Liver (tissue), 9 donors: ENCODE data around the gene PRICKLE4. TPM values are rescaled to one million over a fixed set of nuclear protein-coding genes. Genes with fewer than 3 reads are reported as not detected.

Experiments
- DNase-seq: peaks from one replicate; pipeline ENCODE4 v3.0.0-alpha.2; 2017; ENCODE audit warnings: low spot score
- H3K27ac ChIP-seq, 2 donors: one replicate each; pipeline ENCODE4 v1.7.0; 2013; ENCODE audit warnings: inconsistent platforms in 2 of 2, low read length in 2 of 2, control low read depth in 1 of 2, low read depth in 1 of 2, mild to moderate bottlenecking in 1 of 2
- H3K27me3 ChIP-seq, 4 donors: one replicate each; pipeline versions ENCODE4 v1.6.1 to v1.7.0; 2013; ENCODE audit warnings: low read length in 3 of 4, inconsistent platforms in 1 of 4, mild to moderate bottlenecking in 1 of 4, moderate library complexity in 1 of 4; ENCODE audit not compliant: control insufficient read depth in 4 of 4, insufficient read depth in 4 of 4
- H3K36me3 ChIP-seq, 4 donors: one replicate each; pipeline versions ENCODE4 v1.6.1 to v1.7.0; 2013; ENCODE audit warnings: low read length in 3 of 4, mild to moderate bottlenecking in 3 of 4, low read depth in 1 of 4, moderate library complexity in 1 of 4; ENCODE audit not compliant: control insufficient read depth in 4 of 4, insufficient read depth in 3 of 4
- H3K4me1 ChIP-seq, 4 donors: one replicate each; pipeline versions ENCODE4 v1.6.1 to v1.7.0; 2013; ENCODE audit warnings: low read length in 3 of 4, mild to moderate bottlenecking in 3 of 4, moderate library complexity in 1 of 4; ENCODE audit not compliant: control insufficient read depth in 4 of 4, insufficient read depth in 4 of 4
- H3K4me3 ChIP-seq, 3 donors: one replicate each; pipeline versions ENCODE4 v1.6.1 to v1.7.0; 2013; ENCODE audit warnings: low read length in 3 of 3, control low read depth in 1 of 3, low read depth in 1 of 3, mild to moderate bottlenecking in 1 of 3
- H3K9ac ChIP-seq, 2 donors: one replicate each; pipeline ENCODE4 v1.7.0; 2013; ENCODE audit warnings: low read length in 2 of 2, mild to moderate bottlenecking in 2 of 2, moderate library complexity in 2 of 2, control low read depth in 1 of 2, low read depth in 1 of 2
- H3K9me3 ChIP-seq, 4 donors: one replicate each; pipeline versions ENCODE4 v1.6.1 to v1.7.0; 2013; ENCODE audit warnings: low read length in 3 of 4; ENCODE audit not compliant: control insufficient read depth in 4 of 4
- ATF3 ChIP-seq: IDR thresholded peaks from 2 replicates; pipeline ENCODE4 v1.6.1; 2016; ENCODE audit warnings: antibody characterized with exemption
- EGR1 ChIP-seq, 2 donors: IDR thresholded peaks; 2 replicates each; pipeline ENCODE4 v1.6.1; 2016 to 2018; ENCODE audit warnings: antibody characterized with exemption in 2 of 2, low read depth in 2 of 2
- FOXA1 ChIP-seq: IDR thresholded peaks from 2 replicates; pipeline ENCODE4 v1.6.1; 2016; ENCODE audit warnings: antibody characterized with exemption
- FOXA2 ChIP-seq: IDR thresholded peaks from 2 replicates; pipeline ENCODE4 v1.6.1; 2016; ENCODE audit warnings: antibody characterized with exemption
- GABPA ChIP-seq, 2 donors: IDR thresholded peaks in 1 of 2; conservative IDR thresholded peaks in 1 of 2; 2 replicates each; pipeline ENCODE4 v1.6.1; 2016; ENCODE audit warnings: antibody characterized with exemption in 2 of 2, mild to moderate bottlenecking in 1 of 2, moderate library complexity in 1 of 2
- HNF4A ChIP-seq, 2 donors: conservative IDR thresholded peaks; 2 replicates each; pipeline ENCODE4 v1.6.1; 2016; ENCODE audit warnings: antibody characterized with exemption in 2 of 2, mild to moderate bottlenecking in 2 of 2
- HNF4G ChIP-seq: IDR thresholded peaks from 2 replicates; pipeline ENCODE4 v1.6.1; 2016; ENCODE audit warnings: antibody characterized with exemption
- JUND ChIP-seq, 2 donors: IDR thresholded peaks; 2 replicates each; pipeline ENCODE4 v1.6.1; 2016; ENCODE audit warnings: antibody characterized with exemption in 2 of 2
- NR2F2 ChIP-seq: IDR thresholded peaks from 2 replicates; pipeline ENCODE4 v1.6.1; 2016; ENCODE audit warnings: antibody characterized with exemption
- RAD21 ChIP-seq, 2 donors: IDR thresholded peaks; 2 replicates each; pipeline ENCODE4 v1.6.1; 2016; ENCODE audit warnings: antibody characterized with exemption in 2 of 2, mild to moderate bottlenecking in 2 of 2
- SP1 ChIP-seq: IDR thresholded peaks from 2 replicates; pipeline ENCODE4 v1.6.1; 2018; ENCODE audit warnings: antibody characterized with exemption, mild to moderate bottlenecking
- YY1 ChIP-seq: IDR thresholded peaks from 2 replicates; pipeline ENCODE4 v1.6.1; 2016; ENCODE audit warnings: antibody characterized with exemption, mild to moderate bottlenecking
- WGBS: extraction: QIAGEN DNeasy Blood & Tissue Kit; methylation state at CpG from one replicate; pipeline ENCODE4 v1.1.7; 2013; 5-methylcytosine and 5-hydroxymethylcytosine counted together
- polyA plus RNA-seq, 2 donors: library from polyadenylated mRNA; stranded (reverse) in 1 of 2; unstranded in 1 of 2; fragments of 200-250 nt in 1 of 2; fragments of >200 nt in 1 of 2; fragmentation: Nextera tagmentation in 1 of 2; extraction: Ambion mirVana in 1 of 2; gene quantifications; one replicate each; pipeline versions ENCODE4 v1.2.1 to v1.2.3, GENCODE V29; 2013 to 2015
- total RNA-seq, 2 donors: library from RNA; depleted of rRNA; stranded (reverse); fragments of >200 nt; gene quantifications; one replicate each; pipeline ENCODE4 v1.2.3, GENCODE V29; 2014
- TF ChIP-seq, protein P1 (sequence below): IDR thresholded peaks from 2 replicates; pipeline ENCODE4 v1.6.1; 2016; ENCODE audit warnings: antibody characterized with exemption, mild to moderate bottlenecking
- TF ChIP-seq, protein P2 (sequence below): IDR thresholded peaks from 2 replicates; pipeline ENCODE4 v1.6.1; 2016; ENCODE audit warnings: antibody characterized with exemption
- TF ChIP-seq, protein P3 (sequence below): IDR thresholded peaks from 2 replicates; pipeline ENCODE4 v1.6.1; 2016; ENCODE audit warnings: antibody characterized with exemption
- donor health status: healthy.
- donor health status: healthy.
- donor health status: healthy.
- donor health status: healthy.
- donor health status: healthy.

The PRICKLE4 gene
- total and polyA plus RNA-seq, 4 donors, result 0.37 to 1.4 (median 0.98) TPM; not detected in 1

GRCh38 chr6:41821266-41821665, 40.7 kb downstream of the PRICKLE4 start:
- Histone ChIP-seq H3K9ac (no peak overlapping the region), H3K36me3 (no peaks in the 10 kb centered on the region), H3K9me3 (no peaks in the 10 kb centered on the region), H3K27ac (no peak overlapping the region), H3K4me1 (no peaks in the 10 kb centered on the region), H3K27me3 (no peaks in the 10 kb centered on the region), H3K4me3 (no peak overlapping the region)
- DNase-seq, result no peak
- 90% methylated on average over 4 of the region's 4 CpGs for WGBS
- no peak for TF ChIP-seq YY1
- TF ChIP-seq RAD21 (IDR thresholded peaks at IDR 0.05), result no peak
- TF ChIP-seq GABPA (IDR thresholded peaks at IDR 0.05 in 1 of 2, conservative IDR thresholded peaks at IDR 0.05 in 1 of 2), result no peak
- TF ChIP-seq JUND (IDR thresholded peaks at IDR 0.05), result no peak
- TF ChIP-seq SP1, result no peak

DNA sequence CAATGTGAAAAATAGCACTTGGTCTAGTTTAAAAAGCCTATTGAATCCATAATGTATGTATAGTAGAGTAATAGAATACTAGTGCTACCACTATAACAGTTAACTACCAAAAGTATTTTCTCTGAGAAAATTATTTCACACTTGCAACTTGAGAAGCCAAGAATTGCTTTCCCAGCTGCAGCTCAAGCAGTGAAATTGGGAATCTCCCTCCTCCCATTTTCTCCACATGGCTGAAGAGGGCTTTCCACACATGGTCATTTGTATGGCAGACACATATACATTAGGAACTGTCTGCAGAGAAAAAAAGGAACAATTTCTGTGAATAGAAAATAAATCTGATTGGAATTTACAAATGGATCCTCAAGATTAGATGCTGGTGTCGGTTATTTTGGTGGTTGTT, 41.4 kb downstream of the PRICKLE4 start:
- no peak for DNase-seq
- H3K27me3 ChIP-seq, result no peaks in the 10 kb centered on the region
- H3K27ac ChIP-seq, result no peak overlapping the region
- no peak overlapping the region for H3K9ac ChIP-seq
- no peaks in the 10 kb centered on the region for H3K36me3 ChIP-seq
- H3K4me1 ChIP-seq, result no peaks in the 10 kb centered on the region
- no peaks in the 10 kb centered on the region for H3K9me3 ChIP-seq
- TF ChIP-seq HNF4G (no peak), FOXA2 (no peak), JUND (IDR thresholded peaks at IDR 0.05) (no peak), ATF3 (no peak), HNF4A (conservative IDR thresholded peaks at IDR 0.05) (no peak), NR2F2 (no peak), GABPA (IDR thresholded peaks at IDR 0.05 in 1 of 2, conservative IDR thresholded peaks at IDR 0.05 in 1 of 2) (no peak), YY1 (no peak), EGR1 (IDR thresholded peaks at IDR 0.05; ENCODE audit: low read depth in 2 of 2) (no peak), RAD21 (IDR thresholded peaks at IDR 0.05) (no peak), SP1 (no peak), FOXA1 (no peak)
- TF ChIP-seq, protein P1, sequence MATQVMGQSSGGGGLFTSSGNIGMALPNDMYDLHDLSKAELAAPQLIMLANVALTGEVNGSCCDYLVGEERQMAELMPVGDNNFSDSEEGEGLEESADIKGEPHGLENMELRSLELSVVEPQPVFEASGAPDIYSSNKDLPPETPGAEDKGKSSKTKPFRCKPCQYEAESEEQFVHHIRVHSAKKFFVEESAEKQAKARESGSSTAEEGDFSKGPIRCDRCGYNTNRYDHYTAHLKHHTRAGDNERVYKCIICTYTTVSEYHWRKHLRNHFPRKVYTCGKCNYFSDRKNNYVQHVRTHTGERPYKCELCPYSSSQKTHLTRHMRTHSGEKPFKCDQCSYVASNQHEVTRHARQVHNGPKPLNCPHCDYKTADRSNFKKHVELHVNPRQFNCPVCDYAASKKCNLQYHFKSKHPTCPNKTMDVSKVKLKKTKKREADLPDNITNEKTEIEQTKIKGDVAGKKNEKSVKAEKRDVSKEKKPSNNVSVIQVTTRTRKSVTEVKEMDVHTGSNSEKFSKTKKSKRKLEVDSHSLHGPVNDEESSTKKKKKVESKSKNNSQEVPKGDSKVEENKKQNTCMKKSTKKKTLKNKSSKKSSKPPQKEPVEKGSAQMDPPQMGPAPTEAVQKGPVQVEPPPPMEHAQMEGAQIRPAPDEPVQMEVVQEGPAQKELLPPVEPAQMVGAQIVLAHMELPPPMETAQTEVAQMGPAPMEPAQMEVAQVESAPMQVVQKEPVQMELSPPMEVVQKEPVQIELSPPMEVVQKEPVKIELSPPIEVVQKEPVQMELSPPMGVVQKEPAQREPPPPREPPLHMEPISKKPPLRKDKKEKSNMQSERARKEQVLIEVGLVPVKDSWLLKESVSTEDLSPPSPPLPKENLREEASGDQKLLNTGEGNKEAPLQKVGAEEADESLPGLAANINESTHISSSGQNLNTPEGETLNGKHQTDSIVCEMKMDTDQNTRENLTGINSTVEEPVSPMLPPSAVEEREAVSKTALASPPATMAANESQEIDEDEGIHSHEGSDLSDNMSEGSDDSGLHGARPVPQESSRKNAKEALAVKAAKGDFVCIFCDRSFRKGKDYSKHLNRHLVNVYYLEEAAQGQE, result no peak
- TF ChIP-seq, protein P2, sequence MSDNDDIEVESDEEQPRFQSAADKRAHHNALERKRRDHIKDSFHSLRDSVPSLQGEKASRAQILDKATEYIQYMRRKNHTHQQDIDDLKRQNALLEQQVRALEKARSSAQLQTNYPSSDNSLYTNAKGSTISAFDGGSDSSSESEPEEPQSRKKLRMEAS, result no peak
- no peak overlapping the region for H3K4me3 ChIP-seq
- 96% methylated on average over 1 of the region's 1 CpG for WGBS

- 100% methylated on average over 1 of the region's 1 CpG for WGBS
- Histone ChIP-seq H3K4me3 (no peak overlapping the region), H3K9ac (no peak overlapping the region), H3K9me3 (no peaks in the 10 kb centered on the region), H3K27ac (no peak overlapping the region), H3K36me3 (no peaks in the 10 kb centered on the region), H3K4me1 (no peaks in the 10 kb centered on the region), H3K27me3 (no peaks in the 10 kb centered on the region)
- no peak for DNase-seq
- TF ChIP-seq, protein P3, sequence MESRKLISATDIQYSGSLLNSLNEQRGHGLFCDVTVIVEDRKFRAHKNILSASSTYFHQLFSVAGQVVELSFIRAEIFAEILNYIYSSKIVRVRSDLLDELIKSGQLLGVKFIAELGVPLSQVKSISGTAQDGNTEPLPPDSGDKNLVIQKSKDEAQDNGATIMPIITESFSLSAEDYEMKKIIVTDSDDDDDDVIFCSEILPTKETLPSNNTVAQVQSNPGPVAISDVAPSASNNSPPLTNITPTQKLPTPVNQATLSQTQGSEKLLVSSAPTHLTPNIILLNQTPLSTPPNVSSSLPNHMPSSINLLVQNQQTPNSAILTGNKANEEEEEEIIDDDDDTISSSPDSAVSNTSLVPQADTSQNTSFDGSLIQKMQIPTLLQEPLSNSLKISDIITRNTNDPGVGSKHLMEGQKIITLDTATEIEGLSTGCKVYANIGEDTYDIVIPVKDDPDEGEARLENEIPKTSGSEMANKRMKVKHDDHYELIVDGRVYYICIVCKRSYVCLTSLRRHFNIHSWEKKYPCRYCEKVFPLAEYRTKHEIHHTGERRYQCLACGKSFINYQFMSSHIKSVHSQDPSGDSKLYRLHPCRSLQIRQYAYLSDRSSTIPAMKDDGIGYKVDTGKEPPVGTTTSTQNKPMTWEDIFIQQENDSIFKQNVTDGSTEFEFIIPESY, result no peak
- no peak for TF ChIP-seq SP1
- TF ChIP-seq ATF3, result no peak
- no peak for TF ChIP-seq RAD21 (IDR thresholded peaks at IDR 0.05)
- TF ChIP-seq GABPA (IDR thresholded peaks at IDR 0.05 in 1 of 2, conservative IDR thresholded peaks at IDR 0.05 in 1 of 2), result no peak
- TF ChIP-seq FOXA2, result no peak
Measured at GRCh38 chr6:41823178-41823577, 42.6 kb downstream of the PRICKLE4 start.
